Astrocyte (in vitro differentiated cells and primary cell): ENCODE results near the gene SH3RF2.

Source experiments
- EZH2 ChIP-seq: IDR thresholded peaks from 2 replicates; pipeline ENCODE4 v1.6.1; 2012; ENCODE audit warnings: mild to moderate bottlenecking, low read length, inconsistent platforms; ENCODE audit not compliant: insufficient read depth
- TF ChIP-seq, protein P1 (sequence below): IDR thresholded peaks from 2 replicates; pipeline ENCODE4 v1.5.1; 2011; ENCODE audit warnings: low read depth, mild to moderate bottlenecking, inconsistent platforms, low read length, moderate library complexity; ENCODE audit not compliant: insufficient read depth

- TF ChIP-seq, protein P1, sequence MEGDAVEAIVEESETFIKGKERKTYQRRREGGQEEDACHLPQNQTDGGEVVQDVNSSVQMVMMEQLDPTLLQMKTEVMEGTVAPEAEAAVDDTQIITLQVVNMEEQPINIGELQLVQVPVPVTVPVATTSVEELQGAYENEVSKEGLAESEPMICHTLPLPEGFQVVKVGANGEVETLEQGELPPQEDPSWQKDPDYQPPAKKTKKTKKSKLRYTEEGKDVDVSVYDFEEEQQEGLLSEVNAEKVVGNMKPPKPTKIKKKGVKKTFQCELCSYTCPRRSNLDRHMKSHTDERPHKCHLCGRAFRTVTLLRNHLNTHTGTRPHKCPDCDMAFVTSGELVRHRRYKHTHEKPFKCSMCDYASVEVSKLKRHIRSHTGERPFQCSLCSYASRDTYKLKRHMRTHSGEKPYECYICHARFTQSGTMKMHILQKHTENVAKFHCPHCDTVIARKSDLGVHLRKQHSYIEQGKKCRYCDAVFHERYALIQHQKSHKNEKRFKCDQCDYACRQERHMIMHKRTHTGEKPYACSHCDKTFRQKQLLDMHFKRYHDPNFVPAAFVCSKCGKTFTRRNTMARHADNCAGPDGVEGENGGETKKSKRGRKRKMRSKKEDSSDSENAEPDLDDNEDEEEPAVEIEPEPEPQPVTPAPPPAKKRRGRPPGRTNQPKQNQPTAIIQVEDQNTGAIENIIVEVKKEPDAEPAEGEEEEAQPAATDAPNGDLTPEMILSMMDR = no peak
- no peak for TF ChIP-seq EZH2
Observed at GRCh38 chr5:145944328-145944727, 8.0 kb downstream of the SH3RF2 start.
